Measurements from ENCODE around the gene NT5C.
"Not testable (repeated sequence)": the region's sequence is repeated elsewhere in the genome, so short reads cannot be mapped to it uniquely, and the experiment has no call there.

Gene NT5C

DNA sequence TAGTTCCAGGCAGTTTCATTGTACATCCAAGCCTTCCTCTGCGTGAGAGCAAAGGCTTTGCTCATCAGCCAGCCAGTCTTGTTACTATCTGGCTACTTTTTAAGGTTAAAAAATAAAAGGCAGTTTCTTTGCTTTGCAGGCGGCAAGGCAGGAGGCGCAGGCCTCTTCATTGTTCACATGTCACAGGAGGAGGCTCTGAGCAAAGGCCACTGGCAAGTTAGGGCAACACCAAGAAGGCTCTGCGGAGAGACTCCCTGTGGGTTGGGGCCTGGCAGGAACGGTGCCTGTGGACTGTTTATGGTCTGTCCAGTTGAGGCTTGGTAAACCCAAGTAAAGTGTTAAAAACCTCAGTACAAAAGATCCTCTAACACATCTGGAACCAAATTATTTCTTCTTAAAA lies 3.9 kb upstream of the NT5C start:
- H3K79me2 ChIP-seq (ENCODE audit: low read length) = peaks cover 4% of the 10 kb centered on the region; the same call in 1 of the 2 replicates
- H3K9me2 ChIP-seq (replicated peaks; ENCODE audit: insufficient read depth, low read length) = no peaks in the 10 kb centered on the region
- DNase-seq = no peak
- H4K20me1 ChIP-seq (ENCODE audit: insufficient read depth, low read length) = no peaks in the 10 kb centered on the region
- no peak overlapping the region for H3K4me2 ChIP-seq (ENCODE audit: low read depth, low read length)
- H3F3A ChIP-seq (ENCODE audit: insufficient read depth, low read length) = peaks cover 6% of the 10 kb centered on the region; the same call in 1 of the 2 replicates
- H3K27me3 ChIP-seq (replicated peaks; ENCODE audit: insufficient read depth, low read length) = no peaks in the 10 kb centered on the region
- H3K9me3 ChIP-seq (replicated peaks; ENCODE audit: insufficient read depth, low read length) = no peaks in the 10 kb centered on the region
- H3K4me3 ChIP-seq (ENCODE audit: low read length) = no peak overlapping the region
- H3K27ac ChIP-seq (ENCODE audit: low read length) = no peak overlapping the region
- H3K9ac ChIP-seq (ENCODE audit: low read length) = no peak overlapping the region
- no peak overlapping the region for H2AFZ ChIP-seq (ENCODE audit: low read length)
- TF ChIP-seq EZH2 (optimal IDR thresholded peaks at IDR 0.05; ENCODE audit: low read depth, low read length) (no peak), EZH2phosphoT487 (IDR thresholded peaks at IDR 0.05; ENCODE audit: low read length) (no peak)
- TF ChIP-seq, protein P1, sequence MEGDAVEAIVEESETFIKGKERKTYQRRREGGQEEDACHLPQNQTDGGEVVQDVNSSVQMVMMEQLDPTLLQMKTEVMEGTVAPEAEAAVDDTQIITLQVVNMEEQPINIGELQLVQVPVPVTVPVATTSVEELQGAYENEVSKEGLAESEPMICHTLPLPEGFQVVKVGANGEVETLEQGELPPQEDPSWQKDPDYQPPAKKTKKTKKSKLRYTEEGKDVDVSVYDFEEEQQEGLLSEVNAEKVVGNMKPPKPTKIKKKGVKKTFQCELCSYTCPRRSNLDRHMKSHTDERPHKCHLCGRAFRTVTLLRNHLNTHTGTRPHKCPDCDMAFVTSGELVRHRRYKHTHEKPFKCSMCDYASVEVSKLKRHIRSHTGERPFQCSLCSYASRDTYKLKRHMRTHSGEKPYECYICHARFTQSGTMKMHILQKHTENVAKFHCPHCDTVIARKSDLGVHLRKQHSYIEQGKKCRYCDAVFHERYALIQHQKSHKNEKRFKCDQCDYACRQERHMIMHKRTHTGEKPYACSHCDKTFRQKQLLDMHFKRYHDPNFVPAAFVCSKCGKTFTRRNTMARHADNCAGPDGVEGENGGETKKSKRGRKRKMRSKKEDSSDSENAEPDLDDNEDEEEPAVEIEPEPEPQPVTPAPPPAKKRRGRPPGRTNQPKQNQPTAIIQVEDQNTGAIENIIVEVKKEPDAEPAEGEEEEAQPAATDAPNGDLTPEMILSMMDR (IDR thresholded peaks at IDR 0.05; ENCODE audit: low read length) = no peak
- H3K4me1 ChIP-seq (ENCODE audit: low read length) = no peaks in the 10 kb centered on the region
- no peaks in the 10 kb centered on the region; the same call in 1 of the 2 replicates for H3K36me3 ChIP-seq (replicated peaks; ENCODE audit: insufficient read depth, low read length)

DNA sequence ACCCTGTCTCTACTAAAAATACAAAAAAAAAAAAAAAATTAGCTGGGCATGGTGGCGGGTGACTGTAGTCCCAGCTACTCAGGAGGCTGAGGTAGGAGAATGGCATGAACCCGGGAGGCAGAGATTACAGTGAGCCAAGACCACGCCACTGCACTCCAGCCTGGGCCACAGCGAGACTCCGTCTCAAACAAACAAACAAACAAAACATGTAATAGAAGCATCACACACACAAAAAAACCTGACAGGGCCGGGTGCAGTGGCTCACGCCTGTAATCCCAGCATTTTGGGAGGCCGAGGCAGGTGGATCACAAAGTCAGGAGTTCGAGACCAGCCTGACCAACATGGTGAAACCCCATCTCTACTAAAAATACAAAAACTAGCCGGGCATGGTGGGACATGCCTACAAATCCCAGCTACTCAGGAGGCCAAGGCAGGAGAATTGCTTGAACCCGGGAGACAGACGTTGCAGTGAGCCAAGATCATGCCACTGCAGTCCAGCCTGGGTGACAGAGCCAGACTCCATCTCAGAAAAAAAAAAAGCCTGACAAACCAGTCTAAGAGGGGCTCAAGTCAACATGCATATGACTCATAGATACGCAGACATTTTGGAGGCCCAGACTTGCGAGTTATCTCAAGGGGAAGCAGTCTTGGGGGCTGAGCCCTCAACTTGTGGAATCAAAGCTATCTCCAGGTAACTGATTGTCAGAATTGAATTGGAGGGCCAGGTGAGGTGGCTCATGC lies 2.2 kb upstream of the NT5C start:
- not testable (repeated sequence) for H3F3A ChIP-seq (ENCODE audit: insufficient read depth, low read length); DNase-seq; H3K9me3 ChIP-seq (replicated peaks; ENCODE audit: insufficient read depth, low read length); H3K36me3 ChIP-seq (replicated peaks; ENCODE audit: insufficient read depth, low read length); H3K79me2 ChIP-seq (ENCODE audit: low read length); H3K4me1 ChIP-seq (ENCODE audit: low read length); H4K20me1 ChIP-seq (ENCODE audit: insufficient read depth, low read length); H3K4me2 ChIP-seq (ENCODE audit: low read depth, low read length); H3K27me3 ChIP-seq (replicated peaks; ENCODE audit: insufficient read depth, low read length); H3K27ac ChIP-seq (ENCODE audit: low read length); H2AFZ ChIP-seq (ENCODE audit: low read length); H3K4me3 ChIP-seq (ENCODE audit: low read length); H3K9me2 ChIP-seq (replicated peaks; ENCODE audit: insufficient read depth, low read length); H3K9ac ChIP-seq (ENCODE audit: low read length)

DNA sequence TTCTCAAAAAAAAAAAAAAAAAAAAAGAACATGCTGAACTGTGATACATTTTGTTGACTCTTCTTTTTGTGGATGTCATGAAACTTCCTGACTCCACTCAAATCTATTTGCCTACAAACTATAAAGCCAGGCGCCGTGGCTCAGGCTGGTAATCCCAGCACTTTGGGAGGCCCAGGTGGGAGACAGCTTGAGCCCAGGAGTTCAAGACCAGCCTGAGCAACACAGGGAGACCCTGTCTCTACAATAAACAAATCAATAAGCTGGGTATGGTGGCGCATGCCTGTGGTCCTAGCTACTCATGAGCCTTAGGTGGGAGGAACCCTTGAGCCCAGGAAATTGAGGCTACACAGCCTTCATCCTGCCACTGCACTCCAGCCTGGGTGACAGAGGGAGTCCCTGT lies 1.5 kb upstream of the NT5C start:
- H3F3A ChIP-seq (ENCODE audit: insufficient read depth, low read length) = peaks cover 6% of the 10 kb centered on the region; the same call in 1 of the 2 replicates

DNA sequence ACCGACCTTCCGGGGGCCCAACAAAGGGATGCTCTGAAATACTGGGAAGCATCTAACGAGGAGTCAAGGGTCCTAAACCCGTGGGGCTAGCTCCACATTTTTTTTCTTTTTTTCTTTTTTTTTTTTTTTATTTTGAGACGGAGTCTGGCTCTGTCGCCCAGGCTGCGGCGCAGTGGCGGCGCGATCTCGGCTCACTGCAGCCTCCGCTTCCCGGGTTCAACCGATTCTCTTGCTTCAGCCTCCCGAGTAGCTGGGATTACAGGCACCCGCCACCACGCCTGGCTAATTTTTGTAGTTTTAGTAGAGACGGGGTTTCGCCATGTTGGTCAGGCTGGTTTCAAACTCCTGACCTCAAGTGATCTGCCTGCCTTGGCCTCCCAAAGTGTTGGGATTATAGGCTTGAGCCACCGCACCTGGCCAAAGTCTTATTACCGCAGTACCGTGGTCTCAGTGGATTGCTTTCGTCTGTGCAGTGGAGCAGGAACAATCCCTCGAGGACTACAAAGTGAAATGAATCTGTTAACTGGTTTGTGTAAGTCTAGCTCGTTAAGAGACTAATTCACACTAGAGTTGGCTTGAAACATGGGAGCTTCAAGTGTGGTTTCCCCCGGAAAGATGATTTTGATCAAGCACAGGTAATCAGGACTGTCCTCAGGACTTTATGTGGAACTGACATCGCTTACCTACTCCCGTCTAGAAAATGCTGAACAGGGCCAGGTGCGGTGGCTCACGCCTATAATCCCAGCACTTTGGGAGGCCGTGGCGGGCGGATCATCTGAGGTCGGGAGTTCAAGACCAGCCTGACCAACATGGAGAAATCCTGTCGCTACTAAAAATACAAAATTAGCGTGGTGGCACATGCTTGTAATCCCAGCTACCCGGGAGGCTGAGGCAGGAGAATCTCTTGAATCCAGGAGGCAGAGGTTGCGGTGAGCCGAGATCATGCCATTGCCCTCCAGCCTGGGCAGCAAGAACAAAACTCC lies 767 bp upstream of the NT5C start:
- H4K20me1 ChIP-seq (ENCODE audit: insufficient read depth, low read length); H3K9me3 ChIP-seq (replicated peaks; ENCODE audit: insufficient read depth, low read length); H3K36me3 ChIP-seq (replicated peaks; ENCODE audit: insufficient read depth, low read length); H3F3A ChIP-seq (ENCODE audit: insufficient read depth, low read length); H3K27ac ChIP-seq (ENCODE audit: low read length); DNase-seq; H3K4me1 ChIP-seq (ENCODE audit: low read length); H3K79me2 ChIP-seq (ENCODE audit: low read length); H3K27me3 ChIP-seq (replicated peaks; ENCODE audit: insufficient read depth, low read length); H3K9me2 ChIP-seq (replicated peaks; ENCODE audit: insufficient read depth, low read length): not testable (repeated sequence)
- Histone ChIP-seq H3K4me2 (ENCODE audit: low read depth, low read length) (peak overlapping the region; percentile 90), H3K4me3 (ENCODE audit: low read length) (peak overlapping the region; percentile 85), H2AFZ (ENCODE audit: low read length) (peak overlapping the region; percentile 86), H3K9ac (ENCODE audit: low read length) (peak overlapping the region; percentile 65; the same call in 1 of the 2 replicates)

More for the DNA sequence above, 1.5 kb upstream of the NT5C start:
- no peak for TF ChIP-seq EZH2phosphoT487 (IDR thresholded peaks at IDR 0.05; ENCODE audit: low read length)
- Histone ChIP-seq H3K27ac (ENCODE audit: low read length) (no peak overlapping the region), H3K9me2 (replicated peaks; ENCODE audit: insufficient read depth, low read length) (no peaks in the 10 kb centered on the region), H2AFZ (ENCODE audit: low read length) (no peak overlapping the region), H3K36me3 (replicated peaks; ENCODE audit: insufficient read depth, low read length) (no peaks in the 10 kb centered on the region), H3K4me1 (ENCODE audit: low read length) (no peaks in the 10 kb centered on the region), H4K20me1 (ENCODE audit: insufficient read depth, low read length) (no peaks in the 10 kb centered on the region), H3K4me3 (ENCODE audit: low read length) (no peak overlapping the region), H3K9ac (ENCODE audit: low read length) (no peak overlapping the region), H3K4me2 (ENCODE audit: low read depth, low read length) (no peak overlapping the region), H3K79me2 (ENCODE audit: low read length) (peaks cover 6% of the 10 kb centered on the region; the same call in 1 of the 2 replicates), H3K27me3 (replicated peaks; ENCODE audit: insufficient read depth, low read length) (no peaks in the 10 kb centered on the region), H3K9me3 (replicated peaks; ENCODE audit: insufficient read depth, low read length) (no peaks in the 10 kb centered on the region)
- no peak for DNase-seq

All from MM.1S (cell line).